Esophagus muscularis mucosa (tissue), 4 donors: ENCODE data around the gene ZNF660. TPM values are rescaled to one million over a fixed set of nuclear protein-coding genes. Genes with fewer than 3 reads are reported as not detected.
"Not testable (repeated sequence)": the region's sequence is repeated elsewhere in the genome, so short reads cannot be mapped to it uniquely, and the experiment has no call there.

ENCODE experiments used
- DNase-seq: peaks from one replicate; pipeline ENCODE4 v3.0.0-alpha.2; 2017; ENCODE audit errors: extremely low spot score
- H3K27ac ChIP-seq, 4 donors: fragments of 200-600 bp; sonication (generic); replicated peaks in 1 of 4; 1 replicate in 3 of 4; 2 replicates in 1 of 4; pipeline ENCODE4 v1.5.1; 2016 to 2019; ENCODE audit warnings: mild to moderate bottlenecking in 1 of 4
- H3K27me3 ChIP-seq, 4 donors: fragments of 200-600 bp; sonication (generic); one replicate each; pipeline versions ENCODE4 v1.5.1 to v1.6.0; 2016 to 2019
- H3K36me3 ChIP-seq, 4 donors: fragments of 200-600 bp; sonication (generic); one replicate each; pipeline ENCODE4 v1.5.1; 2016 to 2019
- H3K4me1 ChIP-seq, 4 donors: fragments of 200-600 bp; sonication (generic); one replicate each; pipeline ENCODE4 v1.5.1; 2016 to 2019
- H3K4me3 ChIP-seq, 4 donors: fragments of 200-600 bp; sonication (generic); 1 replicate in 2 of 4; 2 replicates in 2 of 4; pipeline ENCODE4 v1.5.1; 2016 to 2019; ENCODE audit warnings: mild to moderate bottlenecking in 4 of 4, moderate library complexity in 1 of 4
- H3K9me3 ChIP-seq, 4 donors: fragments of 200-600 bp; sonication (generic); 1 replicate in 3 of 4; 2 replicates in 1 of 4; pipeline ENCODE4 v1.5.1; 2016 to 2019
- CTCF ChIP-seq, 3 experiments: fragments of 200-600 bp in 2 of 3; fragments of 450-650 bp in 1 of 3; sonication (generic) in 2 of 3; IDR thresholded peaks; one replicate each; pipeline ENCODE4 v1.5.1; 2017 to 2019; ENCODE audit warnings: antibody characterized with exemption in 3 of 3, mild to moderate bottlenecking in 2 of 3, moderate library complexity in 1 of 3
- EP300 ChIP-seq: sonication (generic); formaldehyde crosslinking; IDR thresholded peaks from one replicate; pipeline ENCODE4 v1.6.1; 2017; ENCODE audit warnings: antibody characterized with exemption
- POLR2A ChIP-seq: fragments of 450-650 bp; IDR thresholded peaks from one replicate; pipeline ENCODE4 v1.6.1; 2017; ENCODE audit warnings: antibody characterized with exemption, moderate library complexity, mild to moderate bottlenecking, low read depth
- POLR2AphosphoS5 ChIP-seq, 2 donors: sonication (generic); formaldehyde crosslinking; IDR thresholded peaks; one replicate each; pipeline ENCODE4 v1.6.1; 2017; ENCODE audit warnings: antibody characterized with exemption in 2 of 2
- WGBS: methylation state at CpG from one replicate; pipeline ENCODE4 v1.1.5; 2018; 5-methylcytosine and 5-hydroxymethylcytosine counted together
- intact Hi-C: fragments of 100-400 bp; cut with DNase I; formaldehyde crosslinking; loops from one replicate; pipeline ENCODE4 v1.15.1; 2023
- total RNA-seq, 4 donors: library from RNA; depleted of rRNA; stranded (reverse); fragments of >200 nt; gene quantifications; one replicate each; pipeline versions ENCODE4 v1.1.0 to v1.2.1, GENCODE V29; 2016

ZNF660 gene
- total RNA-seq, result 1 to 10 TPM; 2.1 to 2.9 (median 2.6) TPM

GRCh38 chr3:44584646-44585501, at the start of gene ZNF660:
Gene ZNF660, plus strand, starts transcription at chr3:44584964. Its CDS starts 9,230 bp downstream, at chr3:44594194.
- peaks cover 11 to 30% (median 18%) of the 10 kb centered on the region in 4 donors for H3K36me3 ChIP-seq
- DNase-seq, result peak; percentile 92
- intact Hi-C loops, result no loop called here
- H3K27me3 ChIP-seq, result peaks cover 0 to 9% (median 0%) of the 10 kb centered on the region in 4 donors
- 0% methylated on average over 18 of the region's 41 CpGs for WGBS
- H3K4me3 ChIP-seq, result peak within 1 kb of the TSS; percentile 73 to 83 (median 76)
- H3K9me3 ChIP-seq, result no peaks in the 10 kb centered on the region
- H3K4me1 ChIP-seq, result peaks cover 12 to 23% (median 18%) of the 10 kb centered on the region in 4 donors
- TF ChIP-seq CTCF (IDR thresholded peaks at IDR 0.05) (no peak), POLR2AphosphoS5 (IDR thresholded peaks at IDR 0.05) (peak; percentile 62 to 66)
- peak within 1 kb of the TSS; percentile 71 to 85 (median 75) for H3K27ac ChIP-seq

GRCh38 chr3:44535364-44535763, 49.4 kb upstream of the ZNF660 start:
- peaks cover 0 to 53% (median 0%) of the 10 kb centered on the region in 4 donors for H3K27me3 ChIP-seq
- H3K4me1 ChIP-seq, result no peaks in the 10 kb centered on the region
- intact Hi-C loops, result no loop called here
- H3K9me3 ChIP-seq, result no peaks in the 10 kb centered on the region
- H3K36me3 ChIP-seq, result no peaks in the 10 kb centered on the region
- H3K4me3 ChIP-seq, result no peak overlapping the region
- H3K27ac ChIP-seq, result no peak overlapping the region
- DNase-seq, result no peak
- 15% methylated on average over 1 of the region's 1 CpG for WGBS
- TF ChIP-seq POLR2A, result no peak

GRCh38 chr3:44544811-44545210, 40.0 kb upstream of the ZNF660 start:
- H3K9me3 ChIP-seq, intact Hi-C loops, DNase-seq, H3K4me1 ChIP-seq, H3K36me3 ChIP-seq, H3K27ac ChIP-seq, H3K4me3 ChIP-seq: not testable (repeated sequence)
- WGBS, result 53% methylated on average over 1 of the region's 1 CpG
- peaks cover 0 to 36% (median 2%) of the 10 kb centered on the region in 4 donors for H3K27me3 ChIP-seq

GRCh38 chr3:44554626-44555592, 29.9 kb upstream of the ZNF660 start, which contains the start of gene ZKSCAN7:
Gene ZKSCAN7, plus strand, starts transcription at chr3:44555193. Its CDS starts 1,855 bp downstream, at chr3:44557048.
- intact Hi-C loops, result no loop called here
- H3K36me3 ChIP-seq, result peaks cover 0 to 22% (median 6%) of the 10 kb centered on the region in 4 donors
- DNase-seq, result no peak
- TF ChIP-seq EP300, result no peak
- TF ChIP-seq CTCF (IDR thresholded peaks at IDR 0.05), result peak in 1 of 3 experiments; percentile 28
- peak in 1 of 2 donors; percentile 13 for TF ChIP-seq POLR2AphosphoS5 (IDR thresholded peaks at IDR 0.05)
- TF ChIP-seq POLR2A, result no peak
- 14% methylated on average over 18 of the region's 68 CpGs for WGBS
- H3K4me1 ChIP-seq, result peaks cover 10 to 28% (median 12%) of the 10 kb centered on the region in 4 donors
- H3K27me3 ChIP-seq, result peaks cover 0 to 32% (median 0%) of the 10 kb centered on the region in 4 donors
- H3K4me3 ChIP-seq, result peak within 1 kb of the TSS; percentile 65 to 88 (median 80)
- peak within 1 kb of the TSS; percentile 78 to 81 (median 80) for H3K27ac ChIP-seq
- no peaks in the 10 kb centered on the region for H3K9me3 ChIP-seq

- TF ChIP-seq POLR2A, result no peak
- no peak for TF ChIP-seq POLR2AphosphoS5 (IDR thresholded peaks at IDR 0.05)
- no peak for TF ChIP-seq CTCF (IDR thresholded peaks at IDR 0.05)
- intact Hi-C loops, result no loop called here
- peaks cover 10 to 28% (median 12%) of the 10 kb centered on the region in 4 donors for H3K4me1 ChIP-seq
- H3K4me3 ChIP-seq, result peak overlapping the region; percentile 65 to 88 (median 80)
- H3K36me3 ChIP-seq, result peaks cover 0 to 30% (median 8%) of the 10 kb centered on the region in 4 donors
- WGBS, result 9% methylated on average over 5 of the region's 5 CpGs
- H3K27me3 ChIP-seq, result peaks cover 0 to 24% (median 0%) of the 10 kb centered on the region in 4 donors
- H3K9me3 ChIP-seq, result no peaks in the 10 kb centered on the region
- peak overlapping the region in 3 of 4 donors; percentile 78 to 81 (median 79) for H3K27ac ChIP-seq
- DNase-seq, result no peak
These were observed 29.0 kb upstream of the ZNF660 start for GRCh38 chr3:44555723-44556122.
